Parathyroid adenoma (tissue), 2 donors: ENCODE results near the gene PCSK5.
"Not testable (repeated sequence)": the region's sequence is repeated elsewhere in the genome, so short reads cannot be mapped to it uniquely, and the experiment has no call there.

ENCODE experiments used
- H2AFZ ChIP-seq: fragments of 300-600 bp; sonication (generic); one replicate; pipeline ENCODE4 v1.7.0; 2017; ENCODE audit warnings: antibody characterized with exemption, mild to moderate bottlenecking
- H3K27ac ChIP-seq: fragments of 300-600 bp; sonication (generic); one replicate; pipeline ENCODE4 v1.7.0; 2017
- H3K27me3 ChIP-seq: fragments of 300-600 bp; sonication (generic); one replicate; pipeline ENCODE4 v1.7.0; 2017; ENCODE audit warnings: low read length; ENCODE audit not compliant: control insufficient read depth, insufficient read depth
- H3K36me3 ChIP-seq: fragments of 300-600 bp; sonication (generic); one replicate; pipeline ENCODE4 v1.7.0; 2017; ENCODE audit warnings: low read length; ENCODE audit not compliant: control insufficient read depth, insufficient read depth
- H3K4me1 ChIP-seq: fragments of 300-600 bp; sonication (generic); one replicate; pipeline ENCODE4 v1.7.0; 2017; ENCODE audit warnings: control low read depth
- H3K4me2 ChIP-seq: fragments of 300-600 bp; sonication (generic); one replicate; pipeline ENCODE4 v1.7.0; 2017; ENCODE audit warnings: low read length
- H3K4me3 ChIP-seq: fragments of 300-600 bp; sonication (generic); one replicate; pipeline ENCODE4 v1.7.0; 2017; ENCODE audit warnings: low read depth, low read length
- H3K79me2 ChIP-seq: fragments of 300-600 bp; sonication (generic); one replicate; pipeline ENCODE4 v1.7.0; 2017; ENCODE audit warnings: control low read depth
- H3K9ac ChIP-seq: fragments of 300-600 bp; sonication (generic); one replicate; pipeline ENCODE4 v1.7.0; 2017; ENCODE audit warnings: mild to moderate bottlenecking
- H3K9me3 ChIP-seq: fragments of 300-600 bp; sonication (generic); one replicate; pipeline ENCODE4 v1.7.0; 2017; ENCODE audit warnings: low read length; ENCODE audit not compliant: control insufficient read depth
- TF ChIP-seq, protein P1 (sequence below): fragments of 300-600 bp; sonication (generic); IDR thresholded peaks from one replicate; pipeline ENCODE4 v1.7.0; 2017; ENCODE audit warnings: antibody characterized with exemption, mild to moderate bottlenecking
- donor health status: primary hyperparathyroidism.

PCSK5 gene

GRCh38 chr9:75896193-75896592 is 5.7 kb downstream of the PCSK5 start:
- no peak overlapping the region for H3K27ac ChIP-seq
- H3K4me3 ChIP-seq, result no peak overlapping the region
- no peak overlapping the region for H3K4me2 ChIP-seq
- no peaks in the 10 kb centered on the region for H3K4me1 ChIP-seq
- TF ChIP-seq, protein P1, sequence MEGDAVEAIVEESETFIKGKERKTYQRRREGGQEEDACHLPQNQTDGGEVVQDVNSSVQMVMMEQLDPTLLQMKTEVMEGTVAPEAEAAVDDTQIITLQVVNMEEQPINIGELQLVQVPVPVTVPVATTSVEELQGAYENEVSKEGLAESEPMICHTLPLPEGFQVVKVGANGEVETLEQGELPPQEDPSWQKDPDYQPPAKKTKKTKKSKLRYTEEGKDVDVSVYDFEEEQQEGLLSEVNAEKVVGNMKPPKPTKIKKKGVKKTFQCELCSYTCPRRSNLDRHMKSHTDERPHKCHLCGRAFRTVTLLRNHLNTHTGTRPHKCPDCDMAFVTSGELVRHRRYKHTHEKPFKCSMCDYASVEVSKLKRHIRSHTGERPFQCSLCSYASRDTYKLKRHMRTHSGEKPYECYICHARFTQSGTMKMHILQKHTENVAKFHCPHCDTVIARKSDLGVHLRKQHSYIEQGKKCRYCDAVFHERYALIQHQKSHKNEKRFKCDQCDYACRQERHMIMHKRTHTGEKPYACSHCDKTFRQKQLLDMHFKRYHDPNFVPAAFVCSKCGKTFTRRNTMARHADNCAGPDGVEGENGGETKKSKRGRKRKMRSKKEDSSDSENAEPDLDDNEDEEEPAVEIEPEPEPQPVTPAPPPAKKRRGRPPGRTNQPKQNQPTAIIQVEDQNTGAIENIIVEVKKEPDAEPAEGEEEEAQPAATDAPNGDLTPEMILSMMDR, result no peak
- no peaks in the 10 kb centered on the region for H3K27me3 ChIP-seq
- no peak overlapping the region for H3K9ac ChIP-seq
- H3K36me3 ChIP-seq, result no peaks in the 10 kb centered on the region
- H3K79me2 ChIP-seq, result peaks cover 3% of the 10 kb centered on the region
- H2AFZ ChIP-seq, result no peak overlapping the region
- H3K9me3 ChIP-seq, result no peaks in the 10 kb centered on the region

DNA sequence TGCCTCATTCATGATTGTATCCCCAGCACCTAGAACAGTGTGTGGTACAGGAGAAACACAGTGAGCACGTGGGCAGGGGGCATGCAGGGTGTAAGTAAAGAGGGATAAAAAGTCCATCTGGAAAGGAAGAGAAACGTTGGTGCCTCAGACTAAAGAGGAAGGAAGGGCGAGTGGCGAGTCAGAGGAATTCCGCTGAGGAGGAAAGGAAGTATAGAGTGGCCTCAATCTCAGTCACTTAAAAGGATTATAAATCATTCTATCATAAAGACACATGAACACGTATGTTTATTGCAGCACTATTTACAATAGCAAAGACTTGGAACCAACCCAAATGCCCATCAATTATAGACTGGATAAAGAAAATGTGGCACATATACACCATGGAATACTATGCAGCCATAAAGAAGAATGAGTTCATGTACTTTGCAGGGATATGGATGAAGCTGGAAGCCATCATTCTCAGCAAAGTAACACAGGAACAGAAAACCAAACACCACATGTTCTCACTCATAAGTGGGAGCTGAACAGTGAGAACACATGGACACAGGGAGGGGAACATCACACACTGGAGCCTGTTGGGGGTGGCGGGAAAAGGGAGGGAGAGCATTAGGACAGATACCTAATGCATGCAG is 10.5 kb downstream of the PCSK5 start:
- not testable (repeated sequence) for H3K4me2 ChIP-seq, H2AFZ ChIP-seq, H3K27ac ChIP-seq, H3K79me2 ChIP-seq, H3K4me3 ChIP-seq, H3K9ac ChIP-seq, H3K27me3 ChIP-seq, H3K36me3 ChIP-seq, H3K4me1 ChIP-seq, H3K9me3 ChIP-seq

DNA sequence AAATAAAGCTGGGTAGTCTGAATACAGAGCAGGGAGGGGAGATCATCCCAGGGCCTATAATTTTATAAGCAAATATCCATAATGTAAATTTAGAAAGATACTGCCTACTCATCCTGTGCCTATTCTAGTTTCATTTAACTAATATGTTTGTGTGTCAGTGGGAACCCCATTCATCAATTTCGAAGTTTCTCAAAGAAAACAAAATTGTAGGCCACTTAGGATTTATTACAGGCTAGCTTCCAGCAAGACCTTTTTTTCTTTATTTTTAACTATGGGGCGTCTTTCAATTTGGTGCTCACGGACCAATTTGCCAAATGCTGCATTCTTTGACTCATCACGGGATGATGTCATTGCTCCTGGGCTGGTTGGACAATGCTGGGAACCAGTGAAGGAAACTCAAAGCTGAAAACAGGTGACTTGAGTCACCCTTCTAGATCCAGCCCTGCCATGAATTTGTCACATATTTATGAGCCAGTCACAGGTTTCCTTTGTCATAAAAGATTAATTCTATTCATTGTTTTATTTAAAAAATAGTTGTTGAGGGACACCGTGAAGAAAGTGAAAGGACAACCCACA is 13.4 kb downstream of the PCSK5 start:
- Histone ChIP-seq H3K9ac (no peak overlapping the region), H3K27ac (no peak overlapping the region), H2AFZ (no peak overlapping the region), H3K4me2 (no peak overlapping the region), H3K4me1 (peaks cover 6% of the 10 kb centered on the region), H3K9me3 (no peaks in the 10 kb centered on the region), H3K27me3 (no peaks in the 10 kb centered on the region), H3K79me2 (no peaks in the 10 kb centered on the region), H3K4me3 (no peak overlapping the region), H3K36me3 (no peaks in the 10 kb centered on the region)
- TF ChIP-seq, protein P1, result no peak

GRCh38 chr9:75904364-75904763 is 13.9 kb downstream of the PCSK5 start:
- H3K36me3 ChIP-seq, result no peaks in the 10 kb centered on the region
- no peaks in the 10 kb centered on the region for H3K79me2 ChIP-seq
- TF ChIP-seq, protein P1, result no peak
- H3K4me2 ChIP-seq, result no peak overlapping the region
- no peak overlapping the region for H3K9ac ChIP-seq
- H3K27me3 ChIP-seq, result no peaks in the 10 kb centered on the region
- no peaks in the 10 kb centered on the region for H3K9me3 ChIP-seq
- H3K4me1 ChIP-seq, result peaks cover 6% of the 10 kb centered on the region
- no peak overlapping the region for H3K4me3 ChIP-seq
- no peak overlapping the region for H3K27ac ChIP-seq
- H2AFZ ChIP-seq, result no peak overlapping the region

DNA sequence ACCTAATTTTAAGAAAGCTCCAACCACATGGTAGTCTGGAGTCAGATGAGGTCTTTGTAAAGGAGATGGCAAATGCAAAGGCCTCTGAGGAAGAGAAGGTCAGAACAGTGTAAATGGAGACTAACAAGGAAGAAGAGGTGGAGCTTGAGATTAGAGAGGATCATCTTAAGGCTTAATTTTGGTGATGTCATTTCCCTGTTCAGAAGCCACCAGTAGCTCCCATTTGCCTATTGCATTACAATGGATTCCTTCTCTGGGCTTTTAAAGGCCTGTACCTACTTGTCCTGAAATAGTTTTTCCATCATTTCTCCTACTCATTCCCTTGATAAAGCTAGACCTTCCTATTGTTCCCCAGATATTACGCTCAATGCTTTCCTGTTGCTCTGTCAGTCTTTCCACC is 16.1 kb downstream of the PCSK5 start:
- no peak overlapping the region for H3K4me2 ChIP-seq
- no peak overlapping the region for H2AFZ ChIP-seq
- H3K4me3 ChIP-seq, result no peak overlapping the region
- H3K27me3 ChIP-seq, result no peaks in the 10 kb centered on the region
- TF ChIP-seq, protein P1, result no peak
- no peaks in the 10 kb centered on the region for H3K9me3 ChIP-seq
- H3K4me1 ChIP-seq, result peaks cover 6% of the 10 kb centered on the region
- H3K36me3 ChIP-seq, result no peaks in the 10 kb centered on the region
- H3K79me2 ChIP-seq, result no peaks in the 10 kb centered on the region
- H3K9ac ChIP-seq, result no peak overlapping the region
- no peak overlapping the region for H3K27ac ChIP-seq
